GM19238 (cell line): ENCODE results near the gene WDR12.
"Not testable (repeated sequence)": the region's sequence is repeated elsewhere in the genome, so short reads cannot be mapped to it uniquely, and the experiment has no call there.

Experiments
- DNase-seq: peaks from one replicate; pipeline ENCODE4 v3.0.0; 2011; ENCODE audit warnings: low spot score; ENCODE audit not compliant: insufficient read length

Gene WDR12

GRCh38 chr2:202911512-202912341 lies at the start of gene WDR12, which contains the start of gene CARF:
WDR12 (minus strand) TSS chr2:202911673; CDS start chr2:202911476, 197 bp downstream.
CARF (plus strand) TSS chr2:202912275; CDS start chr2:202941903, 29,628 bp downstream.
- peak; percentile 78 for DNase-seq

GRCh38 chr2:202960524-202960923 lies 49.1 kb upstream of the WDR12 start:
- no peak for DNase-seq

GRCh38 chr2:202950592-202950991 lies 39.1 kb upstream of the WDR12 start:
- DNase-seq: no peak

GRCh38 chr2:202949333-202949732 lies 37.9 kb upstream of the WDR12 start:
- not testable (repeated sequence) for DNase-seq

GRCh38 chr2:202945497-202945896 lies 34.0 kb upstream of the WDR12 start:
- DNase-seq: no peak

- no peak for DNase-seq
Observed at GRCh38 chr2:202944816-202945215, 33.3 kb upstream of the WDR12 start.

- DNase-seq: no peak
Observed at GRCh38 chr2:202944408-202944807, 32.9 kb upstream of the WDR12 start.

GRCh38 chr2:202941771-202942170 lies 30.3 kb upstream of the WDR12 start:
- no peak for DNase-seq

- no peak for DNase-seq
Observed at GRCh38 chr2:202938960-202939359, 27.5 kb upstream of the WDR12 start.

GRCh38 chr2:202934456-202934855 lies 23.0 kb upstream of the WDR12 start:
- DNase-seq: no peak

- no peak for DNase-seq
Observed at GRCh38 chr2:202933958-202934357, 22.5 kb upstream of the WDR12 start.

- DNase-seq: no peak
Observed at GRCh38 chr2:202933139-202933510, 21.7 kb upstream of the WDR12 start.

GRCh38 chr2:202932425-202933138 lies 21.1 kb upstream of the WDR12 start:
- no peak for DNase-seq

- DNase-seq: no peak
Observed at GRCh38 chr2:202918860-202919259, 7.4 kb upstream of the WDR12 start.

- not testable (repeated sequence) for DNase-seq
Observed at GRCh38 chr2:202912342-202913201, 1.1 kb upstream of the WDR12 start.

- DNase-seq: no peak
Observed at GRCh38 chr2:202911203-202911511, 316 bp downstream of the WDR12 start.

- no peak for DNase-seq
Observed at GRCh38 chr2:202910698-202911097, 775 bp downstream of the WDR12 start.

GRCh38 chr2:202910250-202910649 lies 1.2 kb downstream of the WDR12 start:
- not testable (repeated sequence) for DNase-seq

- DNase-seq: no peak
Observed at GRCh38 chr2:202909394-202910192, 1.9 kb downstream of the WDR12 start.

GRCh38 chr2:202908186-202908585 lies 3.3 kb downstream of the WDR12 start:
- no peak for DNase-seq

GRCh38 chr2:202905507-202905906 lies 6.0 kb downstream of the WDR12 start:
- not testable (repeated sequence) for DNase-seq
